Gastrocnemius medialis (tissue), 4 donors: ENCODE measurements around the gene ALDH1A3. TPM values are rescaled to one million over a fixed set of nuclear protein-coding genes. Genes with fewer than 3 reads are reported as not detected.

Experiments used
- ATAC-seq, 2 donors: fragments of 150-250 bp; one replicate each; pipeline ENCODE4 v1.9.1; 2016
- DNase-seq, 2 donors: peaks; one replicate each; pipeline ENCODE4 v3.0.0-alpha.2; 2019
- H3K27ac ChIP-seq, 4 donors: fragments of 200-600 bp; sonication (generic); 1 replicate in 1 of 4; 2 replicates in 3 of 4; pipeline ENCODE4 v1.5.1; 2016 to 2018; ENCODE audit warnings: mild to moderate bottlenecking in 2 of 4, moderate library complexity in 1 of 4
- H3K27me3 ChIP-seq, 3 donors: fragments of 200-600 bp; sonication (generic) in 2 of 3; 1 replicate in 1 of 3; 2 replicates in 2 of 3; pipeline versions ENCODE4 v1.5.1 to v1.6.0; 2016 to 2019; ENCODE audit warnings: mild to moderate bottlenecking in 1 of 3, moderate library complexity in 1 of 3
- H3K36me3 ChIP-seq, 2 donors: fragments of 200-600 bp; sonication (generic) in 1 of 2; one replicate each; pipeline ENCODE4 v1.5.1; 2017 to 2018
- H3K4me1 ChIP-seq, 2 donors: fragments of 200-600 bp; sonication (generic) in 1 of 2; one replicate each; pipeline ENCODE4 v1.5.1; 2016 to 2017; ENCODE audit warnings: mild to moderate bottlenecking in 2 of 2
- H3K4me3 ChIP-seq, 4 donors: fragments of 200-600 bp; sonication (generic) in 3 of 4; 1 replicate in 1 of 4; 2 replicates in 3 of 4; pipeline ENCODE4 v1.5.1; 2016 to 2019; ENCODE audit warnings: mild to moderate bottlenecking in 2 of 4
- H3K9me3 ChIP-seq, 3 donors: fragments of 200-600 bp; sonication (generic) in 2 of 3; 1 replicate in 1 of 3; 2 replicates in 2 of 3; pipeline ENCODE4 v1.5.1; 2016 to 2019
- CTCF ChIP-seq, 5 experiments: fragments of 450-650 bp in 3 of 5; fragments of 200-600 bp in 2 of 5; sonication (generic) in 2 of 5; IDR thresholded peaks in 4 of 5; conservative IDR thresholded peaks in 1 of 5; 1 replicate in 4 of 5; 2 replicates in 1 of 5; pipeline ENCODE4 v1.5.1; 2016 to 2019; ENCODE audit warnings: antibody characterized with exemption in 5 of 5, mild to moderate bottlenecking in 3 of 5, moderate library complexity in 3 of 5
- POLR2A ChIP-seq, 2 donors: fragments of 450-650 bp; IDR thresholded peaks; one replicate each; pipeline ENCODE4 v1.6.1; 2017; ENCODE audit warnings: antibody characterized with exemption in 2 of 2, mild to moderate bottlenecking in 2 of 2, moderate library complexity in 2 of 2
- in situ Hi-C, 4 donors: fragments of 200-750 bp; cut with MboI; loops; one replicate each; pipeline versions ENCODE4 v1.15.0 to v1.8.0; 2017; ENCODE audit warnings: low sequenced_read_pairs in 4 of 4
- intact Hi-C: fragments of 100-400 bp; cut with DNase I; formaldehyde crosslinking; loops from one replicate; pipeline ENCODE4 v1.15.1; 2023; ENCODE audit warnings: low total_unique reads
- total RNA-seq, 4 donors: library from RNA; depleted of rRNA; stranded (reverse); fragments of >200 nt; gene quantifications; one replicate each; pipeline versions ENCODE4 v1.1.0 to v1.2.3, GENCODE V29; 2016

ALDH1A3 gene
- total RNA-seq, 4 donors from 2014 or later: 5.8 to 33.9 (median 15.1) TPM

- in situ Hi-C loops (no loop called here), intact Hi-C loops (no loop called here)
- peaks cover 7 to 16% (median 11%) of the 10 kb centered on the region in 3 donors for H3K27me3 ChIP-seq
- H3K4me1 ChIP-seq: no peaks in the 10 kb centered on the region
- H3K36me3 ChIP-seq: no peaks in the 10 kb centered on the region
- no peak overlapping the region for H3K4me3 ChIP-seq
- ATAC-seq: no peak
- DNase-seq: no peak
- TF ChIP-seq CTCF (IDR thresholded peaks at IDR 0.05 in 4 of 5, conservative IDR thresholded peaks at IDR 0.05 in 1 of 5) (no peak), POLR2A (IDR thresholded peaks at IDR 0.05) (no peak)
- no peaks in the 10 kb centered on the region for H3K9me3 ChIP-seq
- H3K27ac ChIP-seq: peak overlapping the region in 1 of 4 donors; percentile 54
Measured at GRCh38 chr15:100890051-100890720, 10.6 kb downstream of the ALDH1A3 start.

DNA sequence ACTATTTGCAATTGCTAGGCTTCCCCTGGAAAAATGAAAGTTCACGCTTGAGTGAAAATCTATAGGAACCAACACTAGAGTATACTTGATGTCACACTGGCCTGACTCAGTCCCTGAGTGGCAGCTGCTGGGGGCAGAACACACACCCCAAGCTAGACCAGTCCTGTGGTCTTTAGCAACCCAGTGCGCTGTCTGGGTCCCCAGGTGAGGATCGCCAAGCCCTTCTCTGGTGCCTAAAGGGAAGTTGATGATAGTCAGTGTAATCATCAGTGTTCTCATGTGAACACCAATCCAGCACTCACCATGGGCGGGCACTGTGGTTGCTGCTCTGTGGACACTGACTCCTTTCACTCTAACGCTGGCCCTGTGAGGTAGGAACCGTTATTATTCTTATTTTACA lies 11.2 kb downstream of the ALDH1A3 start:
- Histone ChIP-seq H3K27ac (no peak overlapping the region), H3K9me3 (no peaks in the 10 kb centered on the region), H3K4me1 (no peaks in the 10 kb centered on the region), H3K36me3 (no peaks in the 10 kb centered on the region), H3K27me3 (peaks cover 7 to 16% (median 11%) of the 10 kb centered on the region in 3 donors), H3K4me3 (no peak overlapping the region)
- ATAC-seq (no peak), DNase-seq (no peak)
- in situ Hi-C loops: no loop called here
- TF ChIP-seq POLR2A (IDR thresholded peaks at IDR 0.05): no peak
- TF ChIP-seq CTCF (IDR thresholded peaks at IDR 0.05 in 4 of 5, conservative IDR thresholded peaks at IDR 0.05 in 1 of 5): no peak
- intact Hi-C loops: no loop called here

- no peak for TF ChIP-seq CTCF (IDR thresholded peaks at IDR 0.05 in 4 of 5, conservative IDR thresholded peaks at IDR 0.05 in 1 of 5)
- TF ChIP-seq POLR2A (IDR thresholded peaks at IDR 0.05): no peak
- H3K27ac ChIP-seq: no peak overlapping the region
Measured at GRCh38 chr15:100891307-100892012, 11.8 kb downstream of the ALDH1A3 start.

GRCh38 chr15:100892013-100892355 lies 12.4 kb downstream of the ALDH1A3 start:
- DNase-seq: no peak
- Histone ChIP-seq H3K4me3 (no peak overlapping the region), H3K4me1 (no peaks in the 10 kb centered on the region), H3K27ac (no peak overlapping the region), H3K9me3 (no peaks in the 10 kb centered on the region), H3K27me3 (peaks cover 7 to 16% (median 11%) of the 10 kb centered on the region in 3 donors), H3K36me3 (no peaks in the 10 kb centered on the region)
- no peak for ATAC-seq
- in situ Hi-C loops: no loop called here
- intact Hi-C loops: no loop called here
- TF ChIP-seq CTCF (IDR thresholded peaks at IDR 0.05 in 4 of 5, conservative IDR thresholded peaks at IDR 0.05 in 1 of 5) (no peak), POLR2A (IDR thresholded peaks at IDR 0.05) (no peak)

More at GRCh38 chr15:100891307-100892012, 11.8 kb downstream of the ALDH1A3 start:
- no peaks in the 10 kb centered on the region for H3K36me3 ChIP-seq
- in situ Hi-C loops: no loop called here
- H3K4me1 ChIP-seq: no peaks in the 10 kb centered on the region
- ATAC-seq: no peak
- H3K27me3 ChIP-seq: peaks cover 7 to 16% (median 11%) of the 10 kb centered on the region in 3 donors
- no peaks in the 10 kb centered on the region for H3K9me3 ChIP-seq
- no peak for DNase-seq
- intact Hi-C loops: no loop called here
- H3K4me3 ChIP-seq: no peak overlapping the region
